DND-41 (cell line): ENCODE measurements around the gene SLC17A8.

Experiments
- CTCF ChIP-seq: IDR thresholded peaks from 2 replicates; pipeline ENCODE4 v1.5.1; 2012; ENCODE audit warnings: borderline replicate concordance, low read length, moderate library complexity, mild to moderate bottlenecking; ENCODE audit not compliant: poor library complexity, severe bottlenecking; ENCODE audit errors: extremely low read depth
- EZH2 ChIP-seq: IDR thresholded peaks from 3 replicates; pipeline ENCODE4 v1.6.1; 2012; ENCODE audit warnings: borderline replicate concordance, low read depth, mild to moderate bottlenecking, moderate library complexity, low read length, inconsistent platforms; ENCODE audit not compliant: severe bottlenecking

GRCh38 chr12:100360450-100360849 lies 3.6 kb downstream of the SLC17A8 start:
- no peak for TF ChIP-seq CTCF
- no peak for TF ChIP-seq EZH2
